ENCODE results near the gene PRICKLE3.

The PRICKLE3 gene

GRCh38 chrX:49133759-49134158 is 52.4 kb downstream of the PRICKLE3 start:
- TF ChIP-seq GATA2 (IDR thresholded peaks at IDR 0.05; ENCODE audit: low read depth, low read length), result no peak
- TF ChIP-seq GATA3 (IDR thresholded peaks at IDR 0.05; ENCODE audit: low read depth, low read length), result no peak

GRCh38 chrX:49129427-49129826 is 56.7 kb downstream of the PRICKLE3 start:
- no peak for TF ChIP-seq GATA2 (IDR thresholded peaks at IDR 0.05; ENCODE audit: low read depth, low read length)
- TF ChIP-seq GATA3 (IDR thresholded peaks at IDR 0.05; ENCODE audit: low read depth, low read length), result no peak

Data from SH-SY5Y (cell line).